Stimulated activated CD8-positive, alpha-beta memory T cell treated with anti-CD3 and anti-CD28 coated beads, Interleukin-4, amount 100 ng/mL, for 48 hours (primary cell): ENCODE measurements around the gene ZNRF2.
"Not testable (repeated sequence)": the region's sequence is repeated elsewhere in the genome, so short reads cannot be mapped to it uniquely, and the experiment has no call there.

Source experiments
- DNase-seq: peaks from one replicate; pipeline ENCODE4 v3.0.0-alpha.2; 2020

The ZNRF2 gene

GRCh38 chr7:30292416-30293038, 8.1 kb downstream of the ZNRF2 start:
- DNase-seq = not testable (repeated sequence)

- DNase-seq = not testable (repeated sequence)
Observed at GRCh38 chr7:30296304-30296703, 11.9 kb downstream of the ZNRF2 start.

- not testable (repeated sequence) for DNase-seq
Observed at GRCh38 chr7:30297499-30297898, 13.1 kb downstream of the ZNRF2 start.

- not testable (repeated sequence) for DNase-seq
Observed at GRCh38 chr7:30298409-30298808, 14.0 kb downstream of the ZNRF2 start.

GRCh38 chr7:30301751-30302150, 17.4 kb downstream of the ZNRF2 start:
- no peak for DNase-seq

- no peak for DNase-seq
Observed at GRCh38 chr7:30302656-30303311, 18.4 kb downstream of the ZNRF2 start.

GRCh38 chr7:30303312-30304039, 19.1 kb downstream of the ZNRF2 start:
- DNase-seq = no peak

GRCh38 chr7:30304177-30304884, 19.9 kb downstream of the ZNRF2 start:
- DNase-seq = no peak

- DNase-seq = no peak
Observed at GRCh38 chr7:30306976-30307375, 22.6 kb downstream of the ZNRF2 start.

GRCh38 chr7:30308389-30308788, 24.0 kb downstream of the ZNRF2 start:
- no peak for DNase-seq

GRCh38 chr7:30309302-30309701, 24.9 kb downstream of the ZNRF2 start:
- DNase-seq = no peak

GRCh38 chr7:30309842-30310435, 25.5 kb downstream of the ZNRF2 start:
- no peak for DNase-seq

- DNase-seq = no peak
Observed at GRCh38 chr7:30310674-30311362, 26.4 kb downstream of the ZNRF2 start.

- DNase-seq = no peak
Observed at GRCh38 chr7:30312178-30312577, 27.8 kb downstream of the ZNRF2 start.

- DNase-seq = no peak
Observed at GRCh38 chr7:30313348-30313747, 29.0 kb downstream of the ZNRF2 start.

GRCh38 chr7:30313793-30314192, 29.4 kb downstream of the ZNRF2 start:
- DNase-seq = no peak

GRCh38 chr7:30315589-30315988, 31.2 kb downstream of the ZNRF2 start:
- no peak for DNase-seq

- no peak for DNase-seq
Observed at GRCh38 chr7:30320392-30320791, 36.0 kb downstream of the ZNRF2 start.

- no peak for DNase-seq
Observed at GRCh38 chr7:30321089-30321881, 36.9 kb downstream of the ZNRF2 start.

GRCh38 chr7:30321882-30322192, 37.4 kb downstream of the ZNRF2 start:
- DNase-seq = no peak

- DNase-seq = no peak
Observed at GRCh38 chr7:30322271-30323005, 38.0 kb downstream of the ZNRF2 start.
